ENCODE results near the gene HOXA11.

The HOXA11 gene

GRCh38 chr7:27158436-27159265 lies 26.4 kb downstream of the HOXA11 start:
- no peak overlapping the region for H3K4ac ChIP-seq (ENCODE audit: low read depth in 1 of 2, low read length in 2 of 2)
- H3K18ac ChIP-seq (ENCODE audit: low read depth in 1 of 2, low read length in 2 of 2), result no peak overlapping the region
- H3K9ac ChIP-seq (ENCODE audit: low read length), result no peak overlapping the region
- no peak overlapping the region for H3K23ac ChIP-seq (ENCODE audit: low read length in 2 of 2)
- H3K27ac ChIP-seq (ENCODE audit: low read length, poor library complexity, severe bottlenecking), result no peak overlapping the region
- H3K27me3 ChIP-seq (ENCODE audit: control insufficient read depth in 1 of 2, insufficient read depth in 1 of 2, low read length in 2 of 2), result peaks cover 0 to 52% of the 10 kb centered on the region in 2 experiments
- peaks cover 5% of the 10 kb centered on the region for H3K79me1 ChIP-seq (replicated peaks; ENCODE audit: low read length, poor library complexity, severe bottlenecking)
- peak overlapping the region; percentile 8 for H4K8ac ChIP-seq (ENCODE audit: low read length)
- no peak overlapping the region for H3K14ac ChIP-seq (ENCODE audit: low read length in 2 of 2)
- 77% methylated on average over 33 of the region's 35 CpGs for WGBS
- no peak for DNase-seq
- no peak overlapping the region for H3K4me3 ChIP-seq (ENCODE audit: insufficient read depth in 1 of 2, low read depth in 1 of 2, low read length in 2 of 2)
- no peaks in the 10 kb centered on the region for H3K9me3 ChIP-seq (ENCODE audit: control insufficient read depth, low read length)
- no peak overlapping the region for H3K4me2 ChIP-seq (ENCODE audit: low read length, poor library complexity, severe bottlenecking)
- no peak overlapping the region for H4K91ac ChIP-seq (ENCODE audit: low read length)
- no peak overlapping the region for H2AFZ ChIP-seq (ENCODE audit: low read depth, low read length)
- H2BK5ac ChIP-seq (ENCODE audit: low read depth, low read length, poor library complexity, severe bottlenecking), result no peak overlapping the region
- no peak overlapping the region for H2BK12ac ChIP-seq (ENCODE audit: low read length in 2 of 2)
- H2BK15ac ChIP-seq (ENCODE audit: low read depth, poor library complexity, severe bottlenecking), result no peak overlapping the region
- peaks cover 15 to 23% of the 10 kb centered on the region in 2 experiments for H3K36me3 ChIP-seq (ENCODE audit: control insufficient read depth in 1 of 2, insufficient read depth in 2 of 2, low read depth in 1 of 2, low read length in 2 of 2)
- H3K4me1 ChIP-seq (ENCODE audit: control insufficient read depth, insufficient read depth, low read depth, low read length), result peaks cover 22% of the 10 kb centered on the region
- no peak overlapping the region for H2AK5ac ChIP-seq (ENCODE audit: low read length, severe bottlenecking)
- H2BK120ac ChIP-seq (ENCODE audit: low read depth, low read length), result no peak overlapping the region

- no peak for DNase-seq
- Histone ChIP-seq H3K9me3 (ENCODE audit: control insufficient read depth, low read length) (no peaks in the 10 kb centered on the region), H3K18ac (ENCODE audit: low read depth in 1 of 2, low read length in 2 of 2) (no peak overlapping the region), H2AFZ (ENCODE audit: low read depth, low read length) (no peak overlapping the region), H3K79me1 (replicated peaks; ENCODE audit: low read length, poor library complexity, severe bottlenecking) (peaks cover 5% of the 10 kb centered on the region), H2BK12ac (ENCODE audit: low read length in 2 of 2) (no peak overlapping the region), H4K8ac (ENCODE audit: low read length) (no peak overlapping the region), H3K4ac (ENCODE audit: low read depth in 1 of 2, low read length in 2 of 2) (no peak overlapping the region), H2BK120ac (ENCODE audit: low read depth, low read length) (no peak overlapping the region), H3K23ac (ENCODE audit: low read length in 2 of 2) (no peak overlapping the region), H3K27me3 (ENCODE audit: control insufficient read depth in 1 of 2, insufficient read depth in 1 of 2, low read length in 2 of 2) (peaks cover 0 to 59% of the 10 kb centered on the region in 2 experiments), H3K9ac (ENCODE audit: low read length) (peak overlapping the region; percentile 77), H3K14ac (ENCODE audit: low read length in 2 of 2) (no peak overlapping the region), H3K27ac (ENCODE audit: low read length, poor library complexity, severe bottlenecking) (no peak overlapping the region), H3K4me1 (ENCODE audit: control insufficient read depth, insufficient read depth, low read depth, low read length) (peaks cover 18% of the 10 kb centered on the region), H3K4me3 (ENCODE audit: insufficient read depth in 1 of 2, low read depth in 1 of 2, low read length in 2 of 2) (peak overlapping the region in 1 of 2 experiments; percentile 82), H4K91ac (ENCODE audit: low read length) (no peak overlapping the region), H2AK5ac (ENCODE audit: low read length, severe bottlenecking) (no peak overlapping the region), H2BK5ac (ENCODE audit: low read depth, low read length, poor library complexity, severe bottlenecking) (no peak overlapping the region), H3K4me2 (ENCODE audit: low read length, poor library complexity, severe bottlenecking) (no peak overlapping the region), H2BK15ac (ENCODE audit: low read depth, poor library complexity, severe bottlenecking) (no peak overlapping the region), H3K36me3 (ENCODE audit: control insufficient read depth in 1 of 2, insufficient read depth in 2 of 2, low read depth in 1 of 2, low read length in 2 of 2) (peaks cover 7 to 19% of the 10 kb centered on the region in 2 experiments)
- 61% methylated on average over 26 of the region's 30 CpGs for WGBS
These were observed 27.2 kb downstream of the HOXA11 start for GRCh38 chr7:27157702-27158431.

DNA sequence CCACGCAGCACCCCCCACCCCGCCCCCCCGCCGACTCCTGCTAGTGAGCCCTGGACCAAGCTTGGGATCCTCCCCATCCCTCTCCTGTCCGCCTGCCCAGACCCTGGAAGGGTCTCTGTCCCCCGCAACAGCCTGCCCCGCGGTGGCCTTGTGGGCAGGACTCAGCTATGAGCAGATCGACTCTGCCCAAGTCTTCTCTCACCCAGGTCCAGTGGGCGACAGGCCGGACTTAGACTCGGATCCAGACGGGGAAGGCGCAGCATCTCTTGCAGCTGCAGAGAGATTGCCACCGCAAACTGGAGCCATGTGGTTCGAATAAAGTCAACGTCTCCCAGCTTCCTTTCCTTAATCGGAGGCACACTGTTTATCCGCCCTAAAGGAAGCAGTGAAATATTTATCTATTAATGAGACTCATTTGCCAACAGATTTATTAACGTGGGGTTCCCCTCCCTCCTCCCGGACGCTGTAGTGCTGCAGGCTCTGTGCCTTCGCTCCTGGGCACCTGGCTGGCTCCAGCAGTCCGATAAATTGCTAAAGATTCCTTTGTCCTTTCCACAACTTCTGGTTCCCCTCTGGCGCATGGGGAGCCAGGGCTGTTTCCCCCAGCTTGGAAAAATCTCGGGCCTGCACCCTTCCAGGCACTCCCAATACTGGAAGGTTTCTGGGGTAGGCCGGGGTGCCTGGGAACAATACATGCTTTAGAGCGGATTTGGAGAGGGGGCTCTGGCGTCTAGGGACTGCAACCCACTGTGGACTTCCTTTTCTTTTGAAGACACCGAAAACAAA lies 27.9 kb downstream of the HOXA11 start:
- H2BK5ac ChIP-seq (ENCODE audit: low read depth, low read length, poor library complexity, severe bottlenecking), result no peak overlapping the region
- H3K23ac ChIP-seq (ENCODE audit: low read length in 2 of 2), result no peak overlapping the region
- no peak overlapping the region for H4K8ac ChIP-seq (ENCODE audit: low read length)
- H2BK12ac ChIP-seq (ENCODE audit: low read length in 2 of 2), result no peak overlapping the region
- DNase-seq, result no peak
- H4K91ac ChIP-seq (ENCODE audit: low read length), result no peak overlapping the region
- peaks cover 0 to 67% of the 10 kb centered on the region in 2 experiments for H3K27me3 ChIP-seq (ENCODE audit: control insufficient read depth in 1 of 2, insufficient read depth in 1 of 2, low read length in 2 of 2)
- H3K4me3 ChIP-seq (ENCODE audit: insufficient read depth in 1 of 2, low read depth in 1 of 2, low read length in 2 of 2), result peak overlapping the region in 1 of 2 experiments; percentile 82
- H3K36me3 ChIP-seq (ENCODE audit: control insufficient read depth in 1 of 2, insufficient read depth in 2 of 2, low read depth in 1 of 2, low read length in 2 of 2), result peaks cover 0 to 24% of the 10 kb centered on the region in 2 experiments
- H3K4ac ChIP-seq (ENCODE audit: low read depth in 1 of 2, low read length in 2 of 2), result no peak overlapping the region
- no peak overlapping the region for H2BK15ac ChIP-seq (ENCODE audit: low read depth, poor library complexity, severe bottlenecking)
- peak overlapping the region; percentile 77 for H3K9ac ChIP-seq (ENCODE audit: low read length)
- H3K27ac ChIP-seq (ENCODE audit: low read length, poor library complexity, severe bottlenecking), result no peak overlapping the region
- peaks cover 20% of the 10 kb centered on the region for H3K4me1 ChIP-seq (ENCODE audit: control insufficient read depth, insufficient read depth, low read depth, low read length)
- peaks cover 6% of the 10 kb centered on the region for H3K79me1 ChIP-seq (replicated peaks; ENCODE audit: low read length, poor library complexity, severe bottlenecking)
- WGBS, result 64% methylated on average over 29 of the region's 30 CpGs
- H3K4me2 ChIP-seq (ENCODE audit: low read length, poor library complexity, severe bottlenecking), result no peak overlapping the region
- no peak overlapping the region for H3K18ac ChIP-seq (ENCODE audit: low read depth in 1 of 2, low read length in 2 of 2)
- no peak overlapping the region for H2BK120ac ChIP-seq (ENCODE audit: low read depth, low read length)
- no peak overlapping the region for H2AK5ac ChIP-seq (ENCODE audit: low read length, severe bottlenecking)
- H2AFZ ChIP-seq (ENCODE audit: low read depth, low read length), result no peak overlapping the region
- no peaks in the 10 kb centered on the region for H3K9me3 ChIP-seq (ENCODE audit: control insufficient read depth, low read length)
- H3K14ac ChIP-seq (ENCODE audit: low read length in 2 of 2), result no peak overlapping the region
